Measurements from ENCODE around the gene SZRD1. TPM values are rescaled to one million over a fixed set of nuclear protein-coding genes. Genes with fewer than 3 reads are reported as not detected.

SZRD1 gene
- total and polyA plus RNA-seq, 3 donors from 2014 or later = 47.8 to 88.5 (median 57.9) TPM

DNA sequence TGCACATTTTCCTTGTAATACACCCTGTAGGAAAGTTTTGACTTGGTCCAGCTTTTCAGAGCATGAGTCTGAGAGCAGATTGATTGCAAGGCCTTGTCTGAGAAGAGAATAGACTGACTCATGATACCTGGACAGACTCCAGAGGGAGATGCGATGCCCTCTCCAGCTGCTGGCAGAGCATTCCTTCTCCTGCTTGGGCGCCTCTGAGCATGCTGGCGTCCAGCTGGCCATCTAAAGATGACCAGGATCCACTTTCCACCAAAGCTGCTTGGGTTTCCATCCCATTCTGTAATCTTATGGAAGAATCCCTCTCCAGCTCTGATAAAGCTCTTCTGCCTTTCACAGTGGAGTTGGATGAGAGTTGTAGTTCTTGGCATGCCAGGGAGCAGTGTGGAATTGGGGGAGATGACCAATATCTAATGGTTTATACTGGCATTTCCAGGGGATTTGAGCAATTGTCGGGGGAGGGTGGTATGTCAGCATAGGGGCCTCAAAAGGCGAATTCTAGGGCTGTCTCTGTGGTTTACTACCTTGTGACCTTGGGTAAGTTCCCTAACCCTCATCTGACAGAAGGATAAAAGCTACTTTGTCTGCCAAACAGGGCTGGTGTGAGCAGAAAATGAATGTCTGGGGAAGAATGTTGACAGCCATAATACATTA lies 19.5 kb downstream of the SZRD1 start:
- intact Hi-C loops (cut with DNase I; ENCODE audit: low total_unique reads) = no loop called here
- TF ChIP-seq, protein P1, sequence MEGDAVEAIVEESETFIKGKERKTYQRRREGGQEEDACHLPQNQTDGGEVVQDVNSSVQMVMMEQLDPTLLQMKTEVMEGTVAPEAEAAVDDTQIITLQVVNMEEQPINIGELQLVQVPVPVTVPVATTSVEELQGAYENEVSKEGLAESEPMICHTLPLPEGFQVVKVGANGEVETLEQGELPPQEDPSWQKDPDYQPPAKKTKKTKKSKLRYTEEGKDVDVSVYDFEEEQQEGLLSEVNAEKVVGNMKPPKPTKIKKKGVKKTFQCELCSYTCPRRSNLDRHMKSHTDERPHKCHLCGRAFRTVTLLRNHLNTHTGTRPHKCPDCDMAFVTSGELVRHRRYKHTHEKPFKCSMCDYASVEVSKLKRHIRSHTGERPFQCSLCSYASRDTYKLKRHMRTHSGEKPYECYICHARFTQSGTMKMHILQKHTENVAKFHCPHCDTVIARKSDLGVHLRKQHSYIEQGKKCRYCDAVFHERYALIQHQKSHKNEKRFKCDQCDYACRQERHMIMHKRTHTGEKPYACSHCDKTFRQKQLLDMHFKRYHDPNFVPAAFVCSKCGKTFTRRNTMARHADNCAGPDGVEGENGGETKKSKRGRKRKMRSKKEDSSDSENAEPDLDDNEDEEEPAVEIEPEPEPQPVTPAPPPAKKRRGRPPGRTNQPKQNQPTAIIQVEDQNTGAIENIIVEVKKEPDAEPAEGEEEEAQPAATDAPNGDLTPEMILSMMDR (IDR thresholded peaks at IDR 0.05) = no peak
- TF ChIP-seq POLR2A (IDR thresholded peaks at IDR 0.05) = no peak

GRCh38 chr1:16387201-16388188 lies 20.5 kb downstream of the SZRD1 start:
- no peak for DNase-seq
- intact Hi-C loops (cut with DNase I; ENCODE audit: low total_unique reads) = no loop called here
- Histone ChIP-seq H3K4me3 (no peak overlapping the region), H3K27ac (peak overlapping the region; percentile 36 to 71), H3K4me1 (peaks cover 21% of the 10 kb centered on the region), H3K36me3 (ENCODE audit: low read depth, missing control alignments) (no peaks in the 10 kb centered on the region), H3K27me3 (no peaks in the 10 kb centered on the region), H3K9me3 (no peaks in the 10 kb centered on the region)
- WGBS, 2 donors = 58 to 66% methylated on average over 14 of the region's 14 CpGs
- no peak for TF ChIP-seq POLR2A (IDR thresholded peaks at IDR 0.05)
- TF ChIP-seq, protein P1 (IDR thresholded peaks at IDR 0.05) = no peak

More for the DNA sequence above, 19.5 kb downstream of the SZRD1 start:
- Histone ChIP-seq H3K27ac (peak overlapping the region; percentile 36 to 71), H3K27me3 (no peaks in the 10 kb centered on the region), H3K4me1 (peaks cover 20% of the 10 kb centered on the region), H3K36me3 (ENCODE audit: low read depth, missing control alignments) (no peaks in the 10 kb centered on the region), H3K4me3 (no peak overlapping the region), H3K9me3 (no peaks in the 10 kb centered on the region)
- peak; percentile 46 for DNase-seq
- 59 to 70% methylated on average over 5 of the region's 5 CpGs for WGBS, 2 donors

GRCh38 chr1:16391411-16391810 lies 24.4 kb downstream of the SZRD1 start:
- H3K27ac ChIP-seq = no peak overlapping the region

GRCh38 chr1:16392740-16393569 lies 25.9 kb downstream of the SZRD1 start:
- no peaks in the 10 kb centered on the region for H3K9me3 ChIP-seq
- no peak for DNase-seq
- TF ChIP-seq, protein P1 (IDR thresholded peaks at IDR 0.05) = no peak
- TF ChIP-seq POLR2A (IDR thresholded peaks at IDR 0.05) = no peak
- H3K27ac ChIP-seq = no peak overlapping the region
- no peaks in the 10 kb centered on the region for H3K27me3 ChIP-seq
- intact Hi-C loops (cut with DNase I; ENCODE audit: low total_unique reads) = no loop called here
- no peaks in the 10 kb centered on the region for H3K36me3 ChIP-seq (ENCODE audit: low read depth, missing control alignments)
- peaks cover 3% of the 10 kb centered on the region for H3K4me1 ChIP-seq
- H3K4me3 ChIP-seq = no peak overlapping the region
- 72 to 83% methylated on average over 12 to 21 of the region's 21 CpGs for WGBS, 2 donors

More at GRCh38 chr1:16391411-16391810, 24.4 kb downstream of the SZRD1 start:
- 71 to 93% methylated on average over 1 to 3 of the region's 3 CpGs for WGBS, 2 donors
- no peaks in the 10 kb centered on the region for H3K27me3 ChIP-seq
- TF ChIP-seq, protein P1 (IDR thresholded peaks at IDR 0.05) = no peak
- TF ChIP-seq POLR2A (IDR thresholded peaks at IDR 0.05) = no peak
- DNase-seq = no peak
- intact Hi-C loops (cut with DNase I; ENCODE audit: low total_unique reads) = no loop called here
- peaks cover 11% of the 10 kb centered on the region for H3K4me1 ChIP-seq
- H3K4me3 ChIP-seq = no peak overlapping the region
- H3K36me3 ChIP-seq (ENCODE audit: low read depth, missing control alignments) = no peaks in the 10 kb centered on the region
- H3K9me3 ChIP-seq = no peaks in the 10 kb centered on the region
